HUDEP-2 (cell line): ENCODE results near the gene TMA7B.
"Not testable (repeated sequence)": the region's sequence is repeated elsewhere in the genome, so short reads cannot be mapped to it uniquely, and the experiment has no call there.

ENCODE experiments used
- DNase-seq, 76 experiments: peaks; one replicate each; lab custom pipeline; 2025; ENCODE audit not compliant: unreplicated experiment in 76 of 76; lab: John Stamatoyannopoulos, UW

Gene TMA7B

GRCh38 chr22:39951603-39952293, 8.4 kb upstream of the TMA7B start:
- not testable (repeated sequence) for DNase-seq

GRCh38 chr22:39952347-39952746, 7.8 kb upstream of the TMA7B start:
- DNase-seq = no peak

DNA sequence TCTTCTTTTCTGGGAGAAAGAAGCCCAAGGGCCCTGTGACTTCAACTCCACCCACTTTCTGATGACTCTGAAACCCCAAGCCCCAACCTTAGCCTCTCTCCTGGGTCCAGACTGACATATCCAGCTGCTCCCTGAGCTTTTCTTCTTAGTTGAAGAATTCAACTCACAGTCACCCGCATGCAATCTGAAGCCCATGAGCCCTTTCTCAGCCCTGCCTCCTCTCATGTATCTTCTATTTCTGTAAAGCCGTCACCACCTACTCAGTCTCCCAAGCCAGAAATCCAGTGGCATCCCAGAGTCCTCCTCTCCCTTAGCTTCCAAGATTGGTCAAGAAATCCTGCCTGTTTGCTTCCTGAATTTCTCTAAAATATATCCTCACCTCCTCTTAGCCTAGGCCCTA, 7.1 kb upstream of the TMA7B start:
- DNase-seq = no peak

DNA sequence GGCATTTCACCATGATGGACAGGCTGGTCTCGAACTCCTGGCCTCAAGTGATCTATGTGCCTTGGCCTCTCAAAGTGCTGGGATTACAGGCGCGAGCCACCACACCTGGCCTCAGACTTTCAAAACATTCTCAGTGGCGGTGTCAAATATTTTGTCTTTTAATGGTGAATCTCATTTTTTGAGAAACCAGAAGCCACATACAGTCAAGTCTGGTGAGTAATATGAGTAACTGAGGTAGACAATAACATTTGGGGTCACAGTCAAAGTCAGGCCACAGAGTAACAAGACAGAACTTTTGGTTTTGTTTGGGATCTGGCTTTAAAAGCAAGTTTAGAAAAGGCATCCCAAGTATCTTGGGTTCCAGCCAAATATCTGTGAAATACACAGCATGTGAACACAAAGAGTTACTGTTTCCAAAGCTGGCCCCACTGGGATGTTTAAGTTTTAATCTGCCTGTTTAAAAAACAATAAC, 5.6 kb upstream of the TMA7B start:
- no peak for DNase-seq

- DNase-seq = no peak
These were observed 4.5 kb upstream of the TMA7B start for GRCh38 chr22:39955675-39956074.

GRCh38 chr22:39956932-39957664, 3.1 kb upstream of the TMA7B start:
- peak in 27 of 76 experiments; percentile 6 to 75 (median 36) for DNase-seq

- no peak for DNase-seq
These were observed 2.0 kb upstream of the TMA7B start for GRCh38 chr22:39958009-39958711.

DNA sequence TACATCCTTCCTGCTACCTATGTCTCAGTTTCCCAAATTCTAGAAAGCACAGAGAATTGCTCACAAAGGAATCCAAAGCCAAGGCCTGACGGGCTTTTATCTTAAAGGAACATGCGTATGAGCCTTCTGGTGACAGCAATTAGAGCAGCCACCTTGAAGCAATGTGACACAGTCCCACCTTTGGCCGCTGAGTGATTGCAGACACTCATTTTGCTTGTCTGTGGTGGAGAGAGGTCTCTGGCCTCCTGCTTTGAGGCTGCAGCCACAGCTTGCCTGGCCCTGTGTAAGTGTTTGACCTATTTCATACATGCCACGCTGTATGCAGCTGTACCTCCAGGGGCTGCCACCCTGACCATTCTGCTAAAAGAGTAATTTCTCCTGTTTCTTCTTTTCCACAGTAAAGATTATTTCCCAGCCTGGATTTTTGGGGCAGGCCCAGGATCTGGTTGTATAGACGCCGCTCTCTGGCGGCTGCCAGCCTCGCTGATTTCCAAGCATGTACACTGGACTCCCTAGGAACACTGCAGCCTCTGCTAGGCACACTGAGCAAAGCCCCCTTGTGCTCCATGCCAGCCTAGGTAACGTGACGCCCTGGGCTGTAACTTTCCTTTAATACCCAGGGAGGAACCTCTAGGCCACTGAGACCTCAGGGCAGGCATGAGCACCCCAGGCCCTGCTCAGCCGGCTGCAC, 1.1 kb upstream of the TMA7B start:
- DNase-seq = no peak

GRCh38 chr22:39960791-39961746, 872 bp downstream of the TMA7B start:
- peak in 51 of 76 experiments; percentile 13 to 79 (median 40) for DNase-seq

- DNase-seq = no peak
These were observed 1.9 kb downstream of the TMA7B start for GRCh38 chr22:39962071-39962470.

DNA sequence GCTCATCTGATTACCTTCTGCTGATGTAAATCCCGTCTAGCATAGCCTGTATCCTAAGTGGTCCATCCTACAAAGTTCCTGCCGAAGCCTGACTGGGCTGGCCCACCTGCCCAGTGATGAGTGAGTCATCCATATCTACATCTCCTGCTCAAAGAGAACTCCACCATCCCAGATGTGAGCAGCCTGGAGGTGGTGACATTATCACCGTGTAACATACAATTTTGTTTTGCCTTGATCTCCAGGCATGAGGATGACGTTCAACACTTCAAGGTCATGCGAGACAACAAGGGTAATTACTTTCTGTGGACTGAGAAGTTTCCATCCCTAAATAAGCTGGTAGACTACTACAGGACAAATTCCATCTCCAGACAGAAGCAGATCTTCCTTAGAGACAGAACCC, 5.6 kb downstream of the TMA7B start:
- peak in 57 of 76 experiments; percentile 15 to 77 (median 48) for DNase-seq

GRCh38 chr22:39966470-39966869, 6.3 kb downstream of the TMA7B start:
- DNase-seq = no peak

GRCh38 chr22:39967103-39967829, 7.1 kb downstream of the TMA7B start:
- DNase-seq = peak in 73 of 76 experiments; percentile 30 to 96 (median 75)

GRCh38 chr22:39967996-39968972, 8.1 kb downstream of the TMA7B start:
- DNase-seq = peak in 3 of 76 experiments; percentile 29 to 50 (median 43)

DNA sequence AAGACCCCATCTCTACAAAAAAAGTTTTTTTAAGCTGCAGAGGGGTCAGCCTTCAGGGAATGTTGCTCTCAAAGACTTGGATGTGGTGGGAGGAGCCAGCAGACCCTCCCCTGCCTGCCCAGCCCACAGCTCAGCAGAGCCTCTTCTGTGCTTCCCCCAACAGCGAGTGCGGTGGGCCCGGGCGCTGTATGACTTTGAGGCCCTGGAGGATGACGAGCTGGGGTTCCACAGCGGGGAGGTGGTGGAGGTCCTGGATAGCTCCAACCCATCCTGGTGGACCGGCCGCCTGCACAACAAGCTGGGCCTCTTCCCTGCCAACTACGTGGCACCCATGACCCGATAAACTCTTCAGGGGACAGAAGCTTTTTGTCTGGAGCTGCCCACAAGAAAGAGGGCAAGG, 10.5 kb downstream of the TMA7B start:
- DNase-seq = no peak

GRCh38 chr22:39972641-39973040, 12.4 kb downstream of the TMA7B start:
- DNase-seq = no peak

GRCh38 chr22:39973656-39974055, 13.5 kb downstream of the TMA7B start:
- no peak for DNase-seq

GRCh38 chr22:39974065-39974464, 13.9 kb downstream of the TMA7B start:
- no peak for DNase-seq
